ENCODE measurements around the gene PZP.
A peak's percentile ranks its signal among the peaks of the same experiment; 100 is the strongest.
"Not testable (repeated sequence)": the region's sequence is repeated elsewhere in the genome, so short reads cannot be mapped to it uniquely, and the experiment has no call there.

The PZP gene

GRCh38 chr12:9180810-9181209, 27.4 kb downstream of the PZP start:
- no peak for DNase-seq (ENCODE audit: low read depth)

GRCh38 chr12:9179781-9180180, 28.4 kb downstream of the PZP start:
- DNase-seq (ENCODE audit: low read depth), result no peak

GRCh38 chr12:9169979-9170634, 38.1 kb downstream of the PZP start:
- no peak for DNase-seq (ENCODE audit: low read depth)

- not testable (repeated sequence) for DNase-seq (ENCODE audit: low read depth)
These were observed 40.9 kb downstream of the PZP start for GRCh38 chr12:9167345-9167744.

GRCh38 chr12:9163392-9163791, 44.8 kb downstream of the PZP start:
- DNase-seq (ENCODE audit: low read depth), result no peak

- no peak for DNase-seq (ENCODE audit: low read depth)
These were observed 52.1 kb downstream of the PZP start for GRCh38 chr12:9156119-9156518.

- no peak for DNase-seq (ENCODE audit: low read depth)
These were observed 58.8 kb downstream of the PZP start for GRCh38 chr12:9149372-9149771.

GRCh38 chr12:9148926-9149325, 59.3 kb downstream of the PZP start:
- no peak for DNase-seq (ENCODE audit: low read depth)

GRCh38 chr12:9147461-9147860, 60.7 kb downstream of the PZP start:
- DNase-seq (ENCODE audit: low read depth), result no peak

- no peak for DNase-seq (ENCODE audit: low read depth)
These were observed 63.5 kb downstream of the PZP start for GRCh38 chr12:9144730-9145106.

- DNase-seq (ENCODE audit: low read depth), result no peak
These were observed 64.1 kb downstream of the PZP start for GRCh38 chr12:9143929-9144729.

GRCh38 chr12:9143137-9143536, 65.1 kb downstream of the PZP start:
- DNase-seq (ENCODE audit: low read depth), result no peak

- DNase-seq (ENCODE audit: low read depth), result not testable (repeated sequence)
These were observed 68.5 kb downstream of the PZP start for GRCh38 chr12:9139588-9140290.

GRCh38 chr12:9135903-9136310, 72.3 kb downstream of the PZP start:
- no peak for DNase-seq (ENCODE audit: low read depth)

GRCh38 chr12:9134981-9135628, 73.1 kb downstream of the PZP start:
- no peak for DNase-seq (ENCODE audit: low read depth)

- peak; percentile 5 for DNase-seq (ENCODE audit: low read depth)
These were observed 74.8 kb downstream of the PZP start for GRCh38 chr12:9133216-9133916.

GRCh38 chr12:9132008-9132535, 76.1 kb downstream of the PZP start:
- no peak for DNase-seq (ENCODE audit: low read depth)

- DNase-seq (ENCODE audit: low read depth), result no peak
These were observed 78.0 kb downstream of the PZP start for GRCh38 chr12:9130244-9130643.

GRCh38 chr12:9127936-9128663, 80.1 kb downstream of the PZP start:
- DNase-seq (ENCODE audit: low read depth), result no peak

GRCh38 chr12:9127484-9127883, 80.7 kb downstream of the PZP start:
- DNase-seq (ENCODE audit: low read depth), result no peak

All from non-pigmented ciliary epithelial cell (primary cell).